ENCODE measurements around the gene ADGRF4.

- TF ChIP-seq GATA2 (IDR thresholded peaks at IDR 0.05; ENCODE audit: low read depth, low read length) (no peak), GATA3 (IDR thresholded peaks at IDR 0.05; ENCODE audit: low read depth, low read length) (no peak)
Observed at GRCh38 chr6:47769982-47770381, 71.6 kb downstream of the ADGRF4 start.

All from SH-SY5Y (cell line).